Stimulated activated CD4-positive, alpha-beta T cell treated with anti-CD3 and anti-CD28 coated beads, Interleukin-2, amount 100 ng/mL, for 48 hours (primary cell): ENCODE results near the gene SLC15A4.
"Not testable (repeated sequence)": the region's sequence is repeated elsewhere in the genome, so short reads cannot be mapped to it uniquely, and the experiment has no call there.

ENCODE experiments used
- DNase-seq, 2 donors: peaks; one replicate each; pipeline ENCODE4 v3.0.0-alpha.2; 2020

The SLC15A4 gene

GRCh38 chr12:128843538-128843937, 19.8 kb upstream of the SLC15A4 start:
- no peak for DNase-seq

DNA sequence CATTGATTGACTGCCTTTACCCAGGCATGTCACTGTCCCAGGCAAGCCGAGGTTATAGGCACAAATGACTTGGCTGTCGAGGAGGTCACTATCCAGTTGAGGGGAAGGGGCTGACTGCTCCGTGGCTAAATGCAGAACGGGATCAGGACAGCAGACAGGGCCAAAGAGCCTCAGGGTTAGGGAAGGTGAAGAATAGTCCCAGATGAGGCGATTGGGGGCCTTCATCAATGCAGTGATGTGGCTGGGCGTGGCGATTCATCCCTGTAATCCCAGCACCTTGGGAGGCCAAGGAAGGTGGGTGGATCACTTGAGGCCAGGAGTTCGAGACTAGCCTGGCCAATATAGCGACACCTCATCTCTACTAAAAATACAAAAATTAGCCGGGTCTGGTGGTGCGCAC, 18.8 kb upstream of the SLC15A4 start:
- DNase-seq: no peak

- DNase-seq: no peak
Observed at GRCh38 chr12:128840862-128841468, 17.2 kb upstream of the SLC15A4 start.

DNA sequence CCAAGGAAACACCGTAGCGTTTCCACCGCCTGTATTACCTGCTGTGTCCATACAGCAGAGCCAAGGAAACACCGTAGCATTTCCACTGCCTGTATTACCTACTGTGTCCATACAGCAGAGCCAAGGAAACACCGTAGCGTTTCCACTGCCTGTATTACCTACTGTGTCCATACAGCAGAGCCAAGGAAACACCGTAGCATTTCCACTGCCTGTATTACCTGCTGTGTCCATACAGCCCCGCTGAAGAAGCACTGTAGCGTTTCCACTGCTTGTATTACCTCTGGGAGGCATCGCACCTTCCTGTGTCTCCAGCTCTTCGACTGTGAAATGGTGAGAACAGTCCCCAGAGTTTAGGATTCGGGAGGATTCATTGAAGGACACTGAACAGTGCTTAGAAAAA, 16.1 kb upstream of the SLC15A4 start:
- DNase-seq: not testable (repeated sequence)

GRCh38 chr12:128833418-128833817, 9.7 kb upstream of the SLC15A4 start:
- no peak for DNase-seq

DNA sequence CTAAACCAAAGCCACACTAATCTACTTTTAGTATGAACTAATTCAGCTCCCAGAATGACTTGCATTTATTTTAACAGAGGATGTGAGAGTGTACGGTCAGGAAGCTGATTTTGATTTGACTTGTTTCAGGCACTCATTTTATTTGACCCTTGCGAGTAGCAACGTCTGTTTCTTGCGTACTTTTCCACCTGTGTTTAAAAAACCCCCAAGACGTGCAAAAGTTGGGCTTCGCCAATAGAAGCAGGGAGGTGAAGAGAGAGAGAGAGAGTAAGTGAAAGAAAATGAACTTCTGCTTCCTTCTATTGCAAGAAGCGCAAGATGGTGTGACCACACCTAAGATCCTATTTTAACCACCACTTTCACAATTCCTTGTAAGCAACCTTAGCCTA, 6.7 kb upstream of the SLC15A4 start:
- no peak for DNase-seq

- DNase-seq: no peak
Observed at GRCh38 chr12:128829861-128830504, 6.2 kb upstream of the SLC15A4 start.

- no peak for DNase-seq
Observed at GRCh38 chr12:128827724-128828123, 4.0 kb upstream of the SLC15A4 start.

- no peak for DNase-seq
Observed at GRCh38 chr12:128825835-128826234, 2.1 kb upstream of the SLC15A4 start.

- DNase-seq: peak; percentile 9 to 14
Observed at GRCh38 chr12:128823216-128823915, 392 bp downstream of the SLC15A4 start.

- DNase-seq: no peak
Observed at GRCh38 chr12:128820723-128821432, 2.9 kb downstream of the SLC15A4 start.

DNA sequence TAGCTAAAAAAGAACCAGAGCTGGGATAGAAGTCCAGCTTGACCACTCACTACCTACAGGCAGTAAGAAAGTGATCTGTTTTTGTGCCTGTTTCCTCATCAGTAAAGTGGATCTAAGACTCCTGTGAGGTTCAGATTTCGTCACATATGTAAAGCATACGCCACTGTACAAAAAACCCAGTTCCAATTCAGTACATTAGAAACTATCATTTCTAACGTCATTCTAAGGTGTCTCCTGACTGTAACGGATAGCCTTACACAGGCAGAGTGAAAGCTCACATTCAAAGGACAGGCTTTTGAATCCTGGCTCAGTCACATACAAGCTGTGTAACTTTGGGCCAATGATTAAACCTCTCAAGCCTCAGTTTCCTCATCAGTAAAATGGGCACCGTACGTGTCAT, 3.5 kb downstream of the SLC15A4 start:
- no peak for DNase-seq

- no peak for DNase-seq
Observed at GRCh38 chr12:128819293-128820144, 4.2 kb downstream of the SLC15A4 start.

GRCh38 chr12:128818065-128819022, 5.4 kb downstream of the SLC15A4 start:
- DNase-seq: no peak

- DNase-seq: no peak
Observed at GRCh38 chr12:128817111-128818015, 6.4 kb downstream of the SLC15A4 start.

GRCh38 chr12:128816643-128816920, 7.2 kb downstream of the SLC15A4 start:
- DNase-seq: no peak

- DNase-seq: no peak
Observed at GRCh38 chr12:128815779-128816642, 7.7 kb downstream of the SLC15A4 start.

GRCh38 chr12:128814411-128815261, 9.1 kb downstream of the SLC15A4 start:
- DNase-seq: no peak

GRCh38 chr12:128813883-128814282, 9.9 kb downstream of the SLC15A4 start:
- no peak for DNase-seq
